Measurements from ENCODE around the gene TMED1. TPM values are rescaled to one million over a fixed set of nuclear protein-coding genes. Genes with fewer than 3 reads are reported as not detected.

Gene TMED1
- total RNA-seq, 1 donor from 2014 or later = 30.9 TPM

- H3K4me1 Mint-ChIP-seq (ENCODE audit: unreplicated experiment) = peaks cover 6% of the 10 kb centered on the region
- TF ChIP-seq, protein P1, sequence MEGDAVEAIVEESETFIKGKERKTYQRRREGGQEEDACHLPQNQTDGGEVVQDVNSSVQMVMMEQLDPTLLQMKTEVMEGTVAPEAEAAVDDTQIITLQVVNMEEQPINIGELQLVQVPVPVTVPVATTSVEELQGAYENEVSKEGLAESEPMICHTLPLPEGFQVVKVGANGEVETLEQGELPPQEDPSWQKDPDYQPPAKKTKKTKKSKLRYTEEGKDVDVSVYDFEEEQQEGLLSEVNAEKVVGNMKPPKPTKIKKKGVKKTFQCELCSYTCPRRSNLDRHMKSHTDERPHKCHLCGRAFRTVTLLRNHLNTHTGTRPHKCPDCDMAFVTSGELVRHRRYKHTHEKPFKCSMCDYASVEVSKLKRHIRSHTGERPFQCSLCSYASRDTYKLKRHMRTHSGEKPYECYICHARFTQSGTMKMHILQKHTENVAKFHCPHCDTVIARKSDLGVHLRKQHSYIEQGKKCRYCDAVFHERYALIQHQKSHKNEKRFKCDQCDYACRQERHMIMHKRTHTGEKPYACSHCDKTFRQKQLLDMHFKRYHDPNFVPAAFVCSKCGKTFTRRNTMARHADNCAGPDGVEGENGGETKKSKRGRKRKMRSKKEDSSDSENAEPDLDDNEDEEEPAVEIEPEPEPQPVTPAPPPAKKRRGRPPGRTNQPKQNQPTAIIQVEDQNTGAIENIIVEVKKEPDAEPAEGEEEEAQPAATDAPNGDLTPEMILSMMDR (conservative IDR thresholded peaks at IDR 0.05) = no peak
- peaks cover 21% of the 10 kb centered on the region for H3K36me3 Mint-ChIP-seq
- no peak for DNase-seq (ENCODE audit: extremely low spot score, unreplicated experiment)
- no peak overlapping the region for H3K27ac Mint-ChIP-seq
- no peaks in the 10 kb centered on the region for H3K9me3 Mint-ChIP-seq
- H3K27me3 Mint-ChIP-seq = no peaks in the 10 kb centered on the region
- H3K4me3 Mint-ChIP-seq = no peak overlapping the region
Observed at GRCh38 chr19:10815007-10815536, 20.9 kb downstream of the TMED1 start.

DNA sequence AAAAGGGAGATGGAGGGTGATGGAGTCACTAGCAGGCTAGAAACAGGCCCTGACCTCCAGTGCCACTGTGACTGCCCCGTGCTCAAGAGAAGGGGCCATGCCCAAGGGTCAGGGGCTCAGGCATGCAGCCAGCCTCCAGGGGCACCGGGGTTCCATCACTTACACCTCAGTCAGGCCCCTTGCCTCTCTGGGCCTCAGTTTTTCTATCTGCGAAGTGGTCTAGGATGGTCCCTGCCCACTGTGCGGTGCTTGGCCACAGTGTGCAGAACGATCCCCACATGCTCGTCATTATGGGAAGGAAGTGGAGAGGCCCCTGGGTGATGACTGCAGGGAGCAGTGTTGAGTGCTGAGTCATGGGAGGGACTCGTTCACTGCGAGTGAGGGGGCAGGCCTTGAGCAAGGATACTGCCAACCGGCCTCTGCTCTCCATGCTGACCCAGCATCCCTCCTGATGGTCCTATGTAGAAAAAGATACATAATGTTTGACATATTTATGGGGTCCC lies 23.1 kb downstream of the TMED1 start:
- Mint-ChIP-seq H3K4me1 (ENCODE audit: unreplicated experiment) (peaks cover 13% of the 10 kb centered on the region), H3K36me3 (peaks cover 30% of the 10 kb centered on the region), H3K9me3 (peaks cover 4% of the 10 kb centered on the region), H3K27ac (peak overlapping the region; percentile 53), H3K4me3 (no peak overlapping the region), H3K27me3 (no peaks in the 10 kb centered on the region)
- TF ChIP-seq, protein P1 (conservative IDR thresholded peaks at IDR 0.05) = no peak
- no peak for DNase-seq (ENCODE audit: extremely low spot score, unreplicated experiment)

GRCh38 chr19:10812196-10812595 lies 23.8 kb downstream of the TMED1 start:
- Mint-ChIP-seq H3K4me1 (ENCODE audit: unreplicated experiment) (peaks cover 13% of the 10 kb centered on the region), H3K4me3 (no peak overlapping the region), H3K9me3 (peaks cover 4% of the 10 kb centered on the region), H3K27ac (no peak overlapping the region), H3K27me3 (no peaks in the 10 kb centered on the region), H3K36me3 (peaks cover 30% of the 10 kb centered on the region)
- TF ChIP-seq, protein P1 (conservative IDR thresholded peaks at IDR 0.05) = no peak
- DNase-seq (ENCODE audit: extremely low spot score, unreplicated experiment) = no peak

GRCh38 chr19:10811391-10812111 lies 24.5 kb downstream of the TMED1 start:
- no peak overlapping the region for H3K4me3 Mint-ChIP-seq
- H3K36me3 Mint-ChIP-seq = peaks cover 29% of the 10 kb centered on the region
- no peaks in the 10 kb centered on the region for H3K27me3 Mint-ChIP-seq
- peaks cover 13% of the 10 kb centered on the region for H3K4me1 Mint-ChIP-seq (ENCODE audit: unreplicated experiment)
- TF ChIP-seq, protein P1 (conservative IDR thresholded peaks at IDR 0.05) = no peak
- no peak overlapping the region for H3K27ac Mint-ChIP-seq
- peaks cover 4% of the 10 kb centered on the region for H3K9me3 Mint-ChIP-seq
- no peak for DNase-seq (ENCODE audit: extremely low spot score, unreplicated experiment)

DNA sequence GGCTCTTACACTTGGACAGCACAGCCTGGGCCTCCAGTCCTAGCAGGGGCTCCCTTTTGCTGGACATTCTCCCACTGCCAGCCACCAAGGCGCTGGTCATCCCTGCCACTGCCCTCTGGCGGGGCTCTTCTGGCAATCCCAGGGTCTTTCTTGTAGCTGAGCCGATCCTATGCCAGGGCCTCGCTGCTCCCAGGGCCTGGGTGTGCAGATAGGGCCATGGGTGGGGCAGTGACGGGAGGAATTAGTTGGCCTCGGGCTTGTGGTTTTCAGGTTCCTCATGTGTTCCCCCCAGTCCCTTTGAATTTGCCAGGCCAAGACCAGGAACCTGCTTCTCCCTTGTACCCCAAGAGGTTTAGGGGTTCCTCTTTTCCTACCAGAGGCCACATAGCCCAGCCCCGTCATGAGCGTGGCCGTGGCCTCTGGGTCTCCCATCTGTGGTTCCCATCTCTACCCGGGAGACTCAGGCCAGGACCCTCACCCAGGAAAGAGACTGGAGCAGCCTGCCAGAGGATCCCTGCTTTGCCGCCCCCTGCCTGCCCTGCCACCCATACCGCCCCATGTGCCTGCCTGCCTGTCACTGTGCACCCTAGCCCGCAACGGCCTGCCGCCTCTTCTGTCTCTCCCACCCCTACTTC lies 26.2 kb downstream of the TMED1 start:
- no peak overlapping the region for H3K27ac Mint-ChIP-seq

More for the DNA sequence above, 26.2 kb downstream of the TMED1 start:
- H3K4me3 Mint-ChIP-seq = no peak overlapping the region
- no peaks in the 10 kb centered on the region for H3K27me3 Mint-ChIP-seq
- H3K9me3 Mint-ChIP-seq = peaks cover 4% of the 10 kb centered on the region
- peaks cover 31% of the 10 kb centered on the region for H3K36me3 Mint-ChIP-seq
- TF ChIP-seq, protein P1 (conservative IDR thresholded peaks at IDR 0.05) = no peak
- H3K4me1 Mint-ChIP-seq (ENCODE audit: unreplicated experiment) = peaks cover 12% of the 10 kb centered on the region
- DNase-seq (ENCODE audit: extremely low spot score, unreplicated experiment) = no peak
